ENCODE measurements around the gene ABHD14A. TPM values are rescaled to one million over a fixed set of nuclear protein-coding genes. Genes with fewer than 3 reads are reported as not detected.
A peak's percentile ranks its signal among the peaks of the same experiment; 100 is the strongest.

Gene ABHD14A
- total and polyA plus RNA-seq, 2 of the 13 experiments (the other 11 are each of a cell fraction or from before 2014, with no cell fraction given), result 29.5 to 46.9 TPM

DNA sequence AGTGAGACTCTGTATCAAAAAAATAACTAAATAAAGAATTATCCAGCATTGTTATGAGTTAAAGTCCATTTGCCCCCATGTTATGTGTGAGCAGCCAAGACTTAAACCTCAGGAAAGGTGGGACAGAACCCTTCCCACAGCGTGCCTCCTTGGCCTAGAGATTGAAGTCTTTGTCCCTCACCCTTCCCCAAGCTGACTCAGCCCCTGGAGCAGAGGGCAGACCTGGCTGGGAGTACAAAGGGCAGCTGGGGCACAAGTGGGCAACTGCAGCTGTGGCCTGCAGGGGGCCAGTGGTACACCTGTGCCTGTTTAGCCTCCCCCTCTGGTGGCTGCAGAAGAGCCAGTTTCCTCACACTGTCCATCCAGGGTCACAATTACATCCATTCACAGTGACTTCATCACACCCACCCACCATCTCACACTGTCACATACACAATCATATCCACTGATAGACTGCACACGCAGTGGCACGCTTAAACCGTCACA is 7.5 kb downstream of the ABHD14A start (continued):
- no peak for TF ChIP-seq THYN1 (CRISPR knock-in tag; IDR thresholded peaks at IDR 0.05; ENCODE audit: borderline replicate concordance, low read depth)
- TF ChIP-seq SP4 (CRISPR knock-in tag; IDR thresholded peaks at IDR 0.05), result peak; percentile 53; the same call in 1 of the 2 replicates
- TF ChIP-seq, protein P1, sequence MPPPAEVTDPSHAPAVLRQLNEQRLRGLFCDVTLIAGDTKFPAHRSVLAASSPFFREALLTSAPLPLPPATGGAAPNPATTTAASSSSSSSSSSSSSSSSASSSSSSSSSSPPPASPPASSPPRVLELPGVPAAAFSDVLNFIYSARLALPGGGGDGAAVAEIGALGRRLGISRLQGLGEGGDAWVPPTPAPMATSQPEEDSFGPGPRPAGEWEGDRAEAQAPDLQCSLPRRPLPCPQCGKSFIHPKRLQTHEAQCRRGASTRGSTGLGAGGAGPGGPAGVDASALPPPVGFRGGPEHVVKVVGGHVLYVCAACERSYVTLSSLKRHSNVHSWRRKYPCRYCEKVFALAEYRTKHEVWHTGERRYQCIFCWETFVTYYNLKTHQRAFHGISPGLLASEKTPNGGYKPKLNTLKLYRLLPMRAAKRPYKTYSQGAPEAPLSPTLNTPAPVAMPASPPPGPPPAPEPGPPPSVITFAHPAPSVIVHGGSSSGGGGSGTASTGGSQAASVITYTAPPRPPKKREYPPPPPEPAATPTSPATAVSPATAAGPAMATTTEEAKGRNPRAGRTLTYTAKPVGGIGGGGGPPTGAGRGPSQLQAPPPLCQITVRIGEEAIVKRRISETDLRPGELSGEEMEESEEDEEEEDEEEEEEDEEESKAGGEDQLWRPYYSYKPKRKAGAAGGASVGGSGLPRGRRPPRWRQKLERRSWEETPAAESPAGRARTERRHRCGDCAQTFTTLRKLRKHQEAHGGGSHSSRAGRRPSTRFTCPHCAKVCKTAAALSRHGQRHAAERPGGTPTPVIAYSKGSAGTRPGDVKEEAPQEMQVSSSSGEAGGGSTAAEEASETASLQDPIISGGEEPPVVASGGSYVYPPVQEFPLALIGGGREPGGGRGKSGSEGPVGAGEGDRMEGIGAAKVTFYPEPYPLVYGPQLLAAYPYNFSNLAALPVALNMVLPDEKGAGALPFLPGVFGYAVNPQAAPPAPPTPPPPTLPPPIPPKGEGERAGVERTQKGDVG (CRISPR knock-in tag; IDR thresholded peaks at IDR 0.05; ENCODE audit: borderline replicate concordance), result no peak
- TF ChIP-seq, protein P2, sequence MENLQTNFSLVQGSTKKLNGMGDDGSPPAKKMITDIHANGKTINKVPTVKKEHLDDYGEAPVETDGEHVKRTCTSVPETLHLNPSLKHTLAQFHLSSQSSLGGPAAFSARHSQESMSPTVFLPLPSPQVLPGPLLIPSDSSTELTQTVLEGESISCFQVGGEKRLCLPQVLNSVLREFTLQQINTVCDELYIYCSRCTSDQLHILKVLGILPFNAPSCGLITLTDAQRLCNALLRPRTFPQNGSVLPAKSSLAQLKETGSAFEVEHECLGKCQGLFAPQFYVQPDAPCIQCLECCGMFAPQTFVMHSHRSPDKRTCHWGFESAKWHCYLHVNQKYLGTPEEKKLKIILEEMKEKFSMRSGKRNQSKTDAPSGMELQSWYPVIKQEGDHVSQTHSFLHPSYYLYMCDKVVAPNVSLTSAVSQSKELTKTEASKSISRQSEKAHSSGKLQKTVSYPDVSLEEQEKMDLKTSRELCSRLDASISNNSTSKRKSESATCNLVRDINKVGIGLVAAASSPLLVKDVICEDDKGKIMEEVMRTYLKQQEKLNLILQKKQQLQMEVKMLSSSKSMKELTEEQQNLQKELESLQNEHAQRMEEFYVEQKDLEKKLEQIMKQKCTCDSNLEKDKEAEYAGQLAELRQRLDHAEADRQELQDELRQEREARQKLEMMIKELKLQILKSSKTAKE (CRISPR knock-in tag; IDR thresholded peaks at IDR 0.05; ENCODE audit: borderline replicate concordance), result peak; percentile 48; the same call in 1 of the 2 replicates
- TF ChIP-seq, protein P3, sequence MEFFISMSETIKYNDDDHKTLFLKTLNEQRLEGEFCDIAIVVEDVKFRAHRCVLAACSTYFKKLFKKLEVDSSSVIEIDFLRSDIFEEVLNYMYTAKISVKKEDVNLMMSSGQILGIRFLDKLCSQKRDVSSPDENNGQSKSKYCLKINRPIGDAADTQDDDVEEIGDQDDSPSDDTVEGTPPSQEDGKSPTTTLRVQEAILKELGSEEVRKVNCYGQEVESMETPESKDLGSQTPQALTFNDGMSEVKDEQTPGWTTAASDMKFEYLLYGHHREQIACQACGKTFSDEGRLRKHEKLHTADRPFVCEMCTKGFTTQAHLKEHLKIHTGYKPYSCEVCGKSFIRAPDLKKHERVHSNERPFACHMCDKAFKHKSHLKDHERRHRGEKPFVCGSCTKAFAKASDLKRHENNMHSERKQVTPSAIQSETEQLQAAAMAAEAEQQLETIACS (CRISPR knock-in tag; IDR thresholded peaks at IDR 0.05), result no peak; the same call in 1 of the 2 replicates
- TF ChIP-seq ZNF160 (CRISPR knock-in tag; IDR thresholded peaks at IDR 0.05), result peak; percentile 76; the same call in 1 of the 2 replicates
- TF ChIP-seq RFX3 (CRISPR knock-in tag; IDR thresholded peaks at IDR 0.05), result no peak
- TF ChIP-seq ZNF607 (CRISPR knock-in tag; IDR thresholded peaks at IDR 0.05; ENCODE audit: borderline replicate concordance), result no peak
- TF ChIP-seq GFI1 (CRISPR knock-in tag; IDR thresholded peaks at IDR 0.05; ENCODE audit: borderline replicate concordance), result no peak
- TF ChIP-seq ZNF251 (CRISPR knock-in tag; IDR thresholded peaks at IDR 0.05), result no peak
- no peak for TF ChIP-seq ARID2 (CRISPR knock-in tag; IDR thresholded peaks at IDR 0.05; ENCODE audit: borderline replicate concordance)
- peak; percentile 76; the same call in 1 of the 2 replicates for TF ChIP-seq HDAC2 (CRISPR knock-in tag; IDR thresholded peaks at IDR 0.05)
- TF ChIP-seq, protein P4, sequence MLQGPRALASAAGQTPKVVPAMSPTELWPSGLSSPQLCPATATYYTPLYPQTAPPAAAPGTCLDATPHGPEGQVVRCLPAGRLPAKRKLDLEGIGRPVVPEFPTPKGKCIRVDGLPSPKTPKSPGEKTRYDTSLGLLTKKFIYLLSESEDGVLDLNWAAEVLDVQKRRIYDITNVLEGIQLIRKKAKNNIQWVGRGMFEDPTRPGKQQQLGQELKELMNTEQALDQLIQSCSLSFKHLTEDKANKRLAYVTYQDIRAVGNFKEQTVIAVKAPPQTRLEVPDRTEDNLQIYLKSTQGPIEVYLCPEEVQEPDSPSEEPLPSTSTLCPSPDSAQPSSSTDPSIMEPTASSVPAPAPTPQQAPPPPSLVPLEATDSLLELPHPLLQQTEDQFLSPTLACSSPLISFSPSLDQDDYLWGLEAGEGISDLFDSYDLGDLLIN (CRISPR knock-in tag; IDR thresholded peaks at IDR 0.05; ENCODE audit: borderline replicate concordance), result peak; percentile 57; the same call in 1 of the 2 replicates
- TF ChIP-seq ZNF773 (CRISPR knock-in tag; IDR thresholded peaks at IDR 0.05; ENCODE audit: borderline replicate concordance), result no peak
- TF ChIP-seq ZNF546 (CRISPR knock-in tag; conservative IDR thresholded peaks at IDR 0.05), result no peak
- TF ChIP-seq RBAK (CRISPR knock-in tag; IDR thresholded peaks at IDR 0.05), result no peak
- TF ChIP-seq DNMT1 (CRISPR knock-in tag; IDR thresholded peaks at IDR 0.05), result no peak
- no peak for TF ChIP-seq ZKSCAN1 (IDR thresholded peaks at IDR 0.05; ENCODE audit: low read length)
- no peak for TF ChIP-seq HDAC6 (IDR thresholded peaks at IDR 0.05; ENCODE audit: low read depth, low read length)
- no peak for TF ChIP-seq ZNF746 (CRISPR knock-in tag; IDR thresholded peaks at IDR 0.05)
- TF ChIP-seq BRD4 (CRISPR knock-in tag; IDR thresholded peaks at IDR 0.05), result no peak
- TF ChIP-seq ZNF292 (CRISPR knock-in tag; IDR thresholded peaks at IDR 0.05; ENCODE audit: borderline replicate concordance, low read depth), result 0 out of 2 replicates have a peak, but pooled peaks have one; percentile 39
- TF ChIP-seq HNRNPLL (IDR thresholded peaks at IDR 0.05; ENCODE audit: low read depth, low read length, poor library complexity, severe bottlenecking), result no peak

All from HepG2 (cell line).